Neural progenitor cell (in vitro differentiated cells): ENCODE results near the gene ME1.
"Not testable (repeated sequence)": the region's sequence is repeated elsewhere in the genome, so short reads cannot be mapped to it uniquely, and the experiment has no call there.

ENCODE experiments used
- CTCF ChIP-seq: fragments of 200-600 bp; sonication (generic); IDR thresholded peaks from 2 replicates; pipeline ENCODE4 v1.5.1; 2017; ENCODE audit warnings: antibody characterized with exemption, mild to moderate bottlenecking
- EZH2 ChIP-seq: fragments of 200-600 bp; sonication (generic); IDR thresholded peaks from 2 replicates; pipeline ENCODE4 v1.6.1; 2017; ENCODE audit warnings: antibody characterized with exemption, mild to moderate bottlenecking, moderate library complexity
- EZH2phosphoT487 ChIP-seq: fragments of 200-600 bp; sonication (generic); IDR thresholded peaks from 2 replicates; pipeline ENCODE4 v1.6.1; 2017; ENCODE audit warnings: antibody characterized with exemption

GRCh38 chr6:83256719-83257118 is 174.1 kb downstream of the ME1 start:
- not testable (repeated sequence) for TF ChIP-seq CTCF, EZH2phosphoT487, EZH2
